ENCODE measurements around the gene KLK1.

- no peak for TF ChIP-seq EZH2 (IDR thresholded peaks at IDR 0.05; ENCODE audit: borderline replicate concordance, low read depth, low read length, poor library complexity, severe bottlenecking)
- TF ChIP-seq, protein P1, sequence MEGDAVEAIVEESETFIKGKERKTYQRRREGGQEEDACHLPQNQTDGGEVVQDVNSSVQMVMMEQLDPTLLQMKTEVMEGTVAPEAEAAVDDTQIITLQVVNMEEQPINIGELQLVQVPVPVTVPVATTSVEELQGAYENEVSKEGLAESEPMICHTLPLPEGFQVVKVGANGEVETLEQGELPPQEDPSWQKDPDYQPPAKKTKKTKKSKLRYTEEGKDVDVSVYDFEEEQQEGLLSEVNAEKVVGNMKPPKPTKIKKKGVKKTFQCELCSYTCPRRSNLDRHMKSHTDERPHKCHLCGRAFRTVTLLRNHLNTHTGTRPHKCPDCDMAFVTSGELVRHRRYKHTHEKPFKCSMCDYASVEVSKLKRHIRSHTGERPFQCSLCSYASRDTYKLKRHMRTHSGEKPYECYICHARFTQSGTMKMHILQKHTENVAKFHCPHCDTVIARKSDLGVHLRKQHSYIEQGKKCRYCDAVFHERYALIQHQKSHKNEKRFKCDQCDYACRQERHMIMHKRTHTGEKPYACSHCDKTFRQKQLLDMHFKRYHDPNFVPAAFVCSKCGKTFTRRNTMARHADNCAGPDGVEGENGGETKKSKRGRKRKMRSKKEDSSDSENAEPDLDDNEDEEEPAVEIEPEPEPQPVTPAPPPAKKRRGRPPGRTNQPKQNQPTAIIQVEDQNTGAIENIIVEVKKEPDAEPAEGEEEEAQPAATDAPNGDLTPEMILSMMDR (conservative IDR thresholded peaks at IDR 0.05; ENCODE audit: low read depth, low read length), result no peak
Measured at GRCh38 chr19:50854636-50855410, 31.2 kb upstream of the KLK1 start, which contains the start of gene KLK3.
